Colonic mucosa (tissue), 4 donors: Measurements from ENCODE around the gene SHLD1. TPM values are rescaled to one million over a fixed set of nuclear protein-coding genes. Genes with fewer than 3 reads are reported as not detected.

Source experiments
- DNase-seq: peaks from one replicate; pipeline ENCODE4 v3.0.0-alpha.2; 2020
- H3K27ac ChIP-seq: fragments of 200-600 bp; one replicate; pipeline ENCODE4 v1.8.0; 2021
- H3K27me3 ChIP-seq: fragments of 200-600 bp; one replicate; pipeline ENCODE4 v1.8.0; 2021
- H3K36me3 ChIP-seq: fragments of 200-600 bp; one replicate; pipeline ENCODE4 v1.8.0; 2021
- H3K4me1 ChIP-seq: fragments of 200-600 bp; one replicate; pipeline ENCODE4 v1.8.0; 2021; ENCODE audit warnings: mild to moderate bottlenecking
- H3K4me3 ChIP-seq: fragments of 200-600 bp; one replicate; pipeline ENCODE4 v1.8.0; 2021
- H3K9ac ChIP-seq, 2 donors: one replicate each; pipeline ENCODE4 v1.7.0; 2013; ENCODE audit warnings: control low read depth in 2 of 2, low read depth in 2 of 2, low read length in 2 of 2
- H3K9me3 ChIP-seq: fragments of 200-600 bp; one replicate; pipeline ENCODE4 v1.8.0; 2021
- intact Hi-C: fragments of 100-400 bp; cut with DNase I; formaldehyde crosslinking; loops from one replicate; pipeline ENCODE4 v1.14.1; 2022
- total RNA-seq, 2 donors: library from RNA; stranded (reverse); fragmentation: NEBNext Ultra II Directional in 1 of 2; extraction: Animal tissue kit (Norgen Biotek cat#: 25700) in 1 of 2; gene quantifications; one replicate each; pipeline ENCODE4 v1.2.1, GENCODE V29; 2021
- TF ChIP-seq, protein P1 (sequence below): fragments of 200-600 bp; IDR thresholded peaks from one replicate; pipeline ENCODE4 v1.8.0; 2022; ENCODE audit warnings: antibody characterized with exemption, mild to moderate bottlenecking
- donor health status: healthy.
- donor health status: DM: no; HTN: no; CAD: no.
- donor health status: DM: no; HTN: no; CAD: no.

SHLD1 gene
- total RNA-seq, 2 donors from 2014 or later: 4.0 to 9.1 TPM

DNA sequence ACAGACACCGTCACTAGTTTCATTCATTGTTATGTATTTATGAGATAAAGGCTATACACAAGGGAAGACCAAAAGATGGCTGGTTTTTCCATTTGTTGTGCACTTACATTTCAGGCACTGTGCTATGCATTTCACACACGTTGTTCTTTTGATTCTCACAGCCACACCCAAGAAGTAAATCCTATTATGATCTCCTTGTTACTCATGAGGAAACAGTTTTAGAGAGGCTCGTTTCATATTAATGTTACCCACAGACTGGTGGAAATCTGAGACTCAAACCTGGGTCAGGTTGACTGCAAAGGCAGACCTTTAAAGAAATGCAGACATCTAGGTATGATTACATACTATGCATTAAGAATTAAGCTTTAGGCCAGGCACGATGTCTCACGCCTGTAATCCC is 34.9 kb downstream of the SHLD1 start:
- no peaks in the 10 kb centered on the region for H3K9me3 ChIP-seq
- H3K4me3 ChIP-seq: no peak overlapping the region
- no peak overlapping the region for H3K9ac ChIP-seq
- H3K4me1 ChIP-seq: peaks cover 11% of the 10 kb centered on the region
- TF ChIP-seq, protein P1, sequence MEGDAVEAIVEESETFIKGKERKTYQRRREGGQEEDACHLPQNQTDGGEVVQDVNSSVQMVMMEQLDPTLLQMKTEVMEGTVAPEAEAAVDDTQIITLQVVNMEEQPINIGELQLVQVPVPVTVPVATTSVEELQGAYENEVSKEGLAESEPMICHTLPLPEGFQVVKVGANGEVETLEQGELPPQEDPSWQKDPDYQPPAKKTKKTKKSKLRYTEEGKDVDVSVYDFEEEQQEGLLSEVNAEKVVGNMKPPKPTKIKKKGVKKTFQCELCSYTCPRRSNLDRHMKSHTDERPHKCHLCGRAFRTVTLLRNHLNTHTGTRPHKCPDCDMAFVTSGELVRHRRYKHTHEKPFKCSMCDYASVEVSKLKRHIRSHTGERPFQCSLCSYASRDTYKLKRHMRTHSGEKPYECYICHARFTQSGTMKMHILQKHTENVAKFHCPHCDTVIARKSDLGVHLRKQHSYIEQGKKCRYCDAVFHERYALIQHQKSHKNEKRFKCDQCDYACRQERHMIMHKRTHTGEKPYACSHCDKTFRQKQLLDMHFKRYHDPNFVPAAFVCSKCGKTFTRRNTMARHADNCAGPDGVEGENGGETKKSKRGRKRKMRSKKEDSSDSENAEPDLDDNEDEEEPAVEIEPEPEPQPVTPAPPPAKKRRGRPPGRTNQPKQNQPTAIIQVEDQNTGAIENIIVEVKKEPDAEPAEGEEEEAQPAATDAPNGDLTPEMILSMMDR: no peak
- DNase-seq: no peak
- H3K27me3 ChIP-seq: no peaks in the 10 kb centered on the region
- peak overlapping the region; percentile 75 for H3K27ac ChIP-seq
- intact Hi-C loops: loop anchor here (5.0 kb wide), 1 partner anchor 218 kb away; no protein-coding TSS in a partner anchor
- H3K36me3 ChIP-seq: no peaks in the 10 kb centered on the region

DNA sequence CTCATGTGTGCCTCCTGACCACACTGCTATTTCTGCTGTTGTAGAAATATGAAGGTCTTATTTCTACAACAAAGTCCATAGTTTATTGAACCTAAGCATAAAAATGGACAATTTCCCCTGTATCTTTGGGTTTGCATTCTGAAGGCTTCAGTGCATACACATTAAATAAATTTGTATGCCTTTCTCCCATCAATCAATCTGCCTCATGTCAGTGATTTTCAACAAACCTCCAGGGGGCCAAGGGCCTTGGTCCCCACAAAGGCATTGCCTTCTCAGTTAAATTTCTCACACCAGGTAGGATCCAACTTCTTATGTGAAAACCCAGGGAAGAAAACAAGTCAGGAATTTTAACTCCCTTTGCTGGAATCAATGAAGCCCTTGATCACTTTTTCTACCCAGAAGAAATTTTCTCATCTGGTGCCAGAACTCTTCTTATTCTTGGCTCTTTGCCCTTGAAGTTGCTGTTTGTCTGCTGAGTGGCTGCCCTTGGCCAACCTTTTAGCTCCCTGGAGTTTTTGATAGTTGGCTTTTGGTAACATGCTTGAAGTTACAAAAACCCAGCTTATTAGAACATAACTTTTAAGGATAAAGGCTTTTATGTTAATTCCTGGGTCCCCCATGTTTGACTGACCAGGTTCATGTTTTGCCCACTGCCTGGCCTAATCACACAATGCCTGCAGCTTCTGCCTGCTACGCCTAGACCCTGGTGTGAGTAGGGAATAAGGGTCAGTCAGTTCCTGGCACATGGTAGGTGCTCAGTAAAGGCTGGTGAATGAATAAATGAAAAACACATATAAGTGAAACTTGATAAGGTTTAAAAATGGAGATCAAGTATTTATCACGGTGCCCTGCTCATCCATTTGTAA is 37.0 kb downstream of the SHLD1 start:
- no peaks in the 10 kb centered on the region for H3K36me3 ChIP-seq
- no peaks in the 10 kb centered on the region for H3K27me3 ChIP-seq
- DNase-seq: no peak
- H3K4me3 ChIP-seq: no peak overlapping the region
- no peaks in the 10 kb centered on the region for H3K4me1 ChIP-seq
- TF ChIP-seq, protein P1: no peak
- no peak overlapping the region for H3K27ac ChIP-seq
- no peak overlapping the region for H3K9ac ChIP-seq
- intact Hi-C loops: loop anchor here (2.0 to 5.0 kb wide), 2 partner anchors 220 to 258 kb away; no protein-coding TSS in a partner anchor
- H3K9me3 ChIP-seq: no peaks in the 10 kb centered on the region

DNA sequence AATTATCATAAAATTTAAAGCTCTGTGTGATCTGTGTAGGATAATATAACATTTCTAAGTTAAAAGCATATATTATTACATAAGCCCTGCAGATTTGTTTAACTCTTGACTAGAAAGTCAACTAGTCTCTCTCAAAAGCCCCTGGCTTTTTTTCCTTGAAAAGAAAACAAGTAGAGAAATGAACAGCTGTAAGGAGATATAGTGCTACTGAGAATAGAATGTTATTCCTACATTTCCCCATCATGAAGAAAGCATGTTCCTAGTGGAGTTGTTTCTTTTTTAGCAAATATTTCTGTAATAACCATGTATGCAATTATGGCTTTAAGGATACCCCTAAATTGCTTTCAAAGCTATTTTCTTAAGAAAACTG is 37.6 kb downstream of the SHLD1 start:
- H3K9ac ChIP-seq: no peak overlapping the region
- intact Hi-C loops: loop anchor here (2.0 to 5.0 kb wide), 2 partner anchors 220 to 259 kb away; no protein-coding TSS in a partner anchor
- H3K27ac ChIP-seq: no peak overlapping the region

DNA sequence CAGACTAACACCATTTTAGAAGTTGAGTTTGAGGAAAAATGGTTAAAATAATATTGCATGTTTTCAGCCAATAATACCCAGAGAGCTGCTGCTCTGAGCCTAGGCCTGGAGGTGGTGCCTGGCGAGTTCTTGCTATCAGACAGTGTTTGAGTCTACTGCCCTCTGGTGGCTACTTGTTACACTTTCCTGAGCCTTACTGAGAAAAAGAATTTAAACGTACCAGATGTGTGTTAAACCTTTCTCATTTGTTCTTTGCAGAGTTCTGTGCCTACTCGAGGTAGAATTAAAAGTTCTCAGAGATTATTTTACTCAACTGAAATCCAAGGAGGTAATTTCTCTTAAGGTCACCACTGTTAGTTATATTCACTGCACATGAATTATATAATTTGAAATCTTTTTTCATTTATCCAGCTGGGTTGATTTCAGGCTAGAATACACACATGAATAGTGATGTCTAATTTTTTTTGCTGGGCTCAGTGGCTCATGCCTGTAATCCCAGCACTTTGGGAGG is 38.2 kb downstream of the SHLD1 start:
- Histone ChIP-seq H3K27ac (no peak overlapping the region), H3K4me1 (no peaks in the 10 kb centered on the region), H3K36me3 (no peaks in the 10 kb centered on the region), H3K9me3 (no peaks in the 10 kb centered on the region), H3K9ac (no peak overlapping the region), H3K4me3 (no peak overlapping the region), H3K27me3 (no peaks in the 10 kb centered on the region)
- DNase-seq: peak; percentile 90
- TF ChIP-seq, protein P1: peak; percentile 89
- intact Hi-C loops: loop anchor here (5.0 kb wide), 1 partner anchor 221 kb away; no protein-coding TSS in a partner anchor

More for the DNA sequence above, 37.6 kb downstream of the SHLD1 start:
- Histone ChIP-seq H3K27me3 (no peaks in the 10 kb centered on the region), H3K4me3 (no peak overlapping the region), H3K9me3 (no peaks in the 10 kb centered on the region), H3K36me3 (no peaks in the 10 kb centered on the region), H3K4me1 (no peaks in the 10 kb centered on the region)
- no peak for DNase-seq
- TF ChIP-seq, protein P1: no peak

DNA sequence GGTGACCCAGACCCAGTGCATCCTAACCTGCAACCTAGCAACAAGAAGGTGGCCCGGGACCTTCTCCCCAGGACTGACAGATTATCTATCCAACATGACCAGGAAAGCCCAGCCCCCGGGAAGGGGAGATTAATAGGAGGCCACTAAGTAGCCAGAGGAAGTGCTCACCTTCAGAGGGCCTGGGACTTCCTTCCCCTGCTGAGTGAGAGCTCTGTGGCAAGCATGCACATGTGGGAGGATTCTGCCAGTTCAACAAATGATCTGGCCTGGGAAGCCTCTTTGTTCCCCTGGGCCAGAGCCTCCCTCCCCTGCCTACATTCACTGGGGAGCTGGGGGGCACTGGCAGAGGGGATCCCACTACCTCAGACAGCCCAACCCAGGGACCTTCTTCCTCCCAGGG is 39.6 kb downstream of the SHLD1 start:
- Histone ChIP-seq H3K4me3 (no peak overlapping the region), H3K27me3 (no peaks in the 10 kb centered on the region), H3K27ac (no peak overlapping the region), H3K9ac (no peak overlapping the region), H3K9me3 (no peaks in the 10 kb centered on the region), H3K4me1 (no peaks in the 10 kb centered on the region), H3K36me3 (no peaks in the 10 kb centered on the region)
- TF ChIP-seq, protein P1: no peak
- no peak for DNase-seq
- intact Hi-C loops: loop anchor here (5.0 kb wide), 1 partner anchor 223 kb away; no protein-coding TSS in a partner anchor
